H1 (cell line): ENCODE measurements around the gene BAZ2B. TPM values are rescaled to one million over a fixed set of nuclear protein-coding genes. Genes with fewer than 3 reads are reported as not detected.

Experiments used
- CTCF ChIA-PET: fragments of 300-600 bp; sonication (Branson Sonifier 250); formaldehyde crosslinking; loops from one replicate; lab custom pipeline; 2021; ENCODE audit not compliant: partially characterized antibody; lab: Charles Lee
- POLR2A ChIA-PET: fragments of 300-600 bp; sonication (Branson Sonifier 250); formaldehyde crosslinking; loops from one replicate; lab custom pipeline; 2021; ENCODE audit warnings: inconsistent platforms; ENCODE audit not compliant: partially characterized antibody; lab: Charles Lee
- DNase-seq, 2 experiments: peaks; one replicate each; pipeline versions ENCODE4 v3.0.0 to v3.0.0-alpha.2; 2010 to 2022; ENCODE audit warnings: low spot score in 2 of 2, low read depth in 1 of 2, mixed read lengths in 1 of 2
- FAIRE-seq: peaks from 2 replicates; lab custom pipeline; 2011; peaks lifted over from hg19 to GRCh38; lab: Jason Lieb, UNC
- H2AFZ ChIP-seq: 2 replicates; pipeline ENCODE4 v1.8.1; 2012; ENCODE audit warnings: low read length, inconsistent platforms
- H2AK5ac ChIP-seq: 2 replicates; pipeline ENCODE4 v1.6.1; 2013; ENCODE audit warnings: low read depth, low read length
- H2BK120ac ChIP-seq: replicated peaks from 2 replicates; pipeline ENCODE3; 2013; ENCODE audit warnings: low read depth, low read length, inconsistent platforms
- H2BK12ac ChIP-seq: 2 replicates; pipeline ENCODE4 v1.6.1; 2013; ENCODE audit warnings: low read depth, low read length
- H2BK15ac ChIP-seq: 2 replicates; pipeline ENCODE4 v1.6.1; 2013; ENCODE audit warnings: low read length
- H2BK20ac ChIP-seq: 2 replicates; pipeline ENCODE4 v1.6.1; 2013; ENCODE audit warnings: low read length
- H2BK5ac ChIP-seq: 2 replicates; pipeline ENCODE4 v1.6.1; 2013; ENCODE audit warnings: low read depth, low read length
- H3K14ac ChIP-seq: 2 replicates; pipeline ENCODE4 v1.6.1; 2013; ENCODE audit warnings: inconsistent platforms; ENCODE audit not compliant: insufficient read length
- H3K18ac ChIP-seq: 2 replicates; pipeline ENCODE4 v1.6.1; 2013; ENCODE audit warnings: low read length; ENCODE audit errors: extremely low read depth
- H3K23ac ChIP-seq: 2 replicates; pipeline ENCODE4 v1.6.1; 2013; ENCODE audit warnings: inconsistent platforms; ENCODE audit not compliant: insufficient read length
- H3K23me2 ChIP-seq: 2 replicates; pipeline ENCODE4 v1.6.1; 2013; ENCODE audit warnings: low read depth, low read length
- H3K27ac ChIP-seq: 2 replicates; pipeline ENCODE4 v1.6.1; 2011; ENCODE audit warnings: low read depth, low read length, inconsistent platforms
- H3K27me3 ChIP-seq, 4 experiments: replicated peaks in 1 of 4; 1 replicate in 1 of 4; 2 replicates in 3 of 4; pipeline versions ENCODE4 v1.6.1 to v1.8.1; 2011 to 2013; ENCODE audit warnings: low read length in 3 of 4, mild to moderate bottlenecking in 3 of 4, inconsistent platforms in 2 of 4, mixed read lengths in 2 of 4, moderate library complexity in 1 of 4; ENCODE audit not compliant: control insufficient read depth in 3 of 4, insufficient read depth in 3 of 4; ENCODE audit errors: extremely low read depth in 1 of 4
- H3K36me3 ChIP-seq, 4 experiments: 2 replicates each; pipeline versions ENCODE4 v1.6.1 to v1.8.1; 2011 to 2013; ENCODE audit warnings: mild to moderate bottlenecking in 4 of 4, low read length in 3 of 4, moderate library complexity in 2 of 4, control low read depth in 1 of 4, inconsistent platforms in 1 of 4; ENCODE audit not compliant: insufficient read depth in 4 of 4, control insufficient read depth in 2 of 4
- H3K4ac ChIP-seq: replicated peaks from 2 replicates; pipeline ENCODE3; 2013; ENCODE audit warnings: low read length, low read depth, mixed read lengths, inconsistent platforms; ENCODE audit not compliant: insufficient read length
- H3K4me1 ChIP-seq, 4 experiments: replicated peaks in 1 of 4; 1 replicate in 1 of 4; 2 replicates in 3 of 4; pipeline versions ENCODE4 v1.6.1 to v1.8.1; 2011 to 2013; ENCODE audit warnings: low read length in 3 of 4, inconsistent platforms in 2 of 4, mixed read lengths in 1 of 4; ENCODE audit not compliant: insufficient read depth in 4 of 4, control insufficient read depth in 3 of 4
- H3K4me2 ChIP-seq, 2 experiments: 2 replicates each; pipeline versions ENCODE4 v1.6.1 to v1.8.1; 2011 to 2013; ENCODE audit warnings: low read depth in 2 of 2, low read length in 2 of 2, control low read depth in 1 of 2, inconsistent platforms in 1 of 2, mild to moderate bottlenecking in 1 of 2; ENCODE audit not compliant: insufficient read depth in 1 of 2
- H3K4me3 ChIP-seq, 4 experiments: fragments of 200-600, 300-600 bp in 1 of 4; sonication (generic), shearing (Covaris generic), sonication (Bioruptor Twin) in 1 of 4; 2 replicates each; pipeline versions ENCODE4 v1.5.1 to v1.8.1; 2011 to 2016; ENCODE audit warnings: low read length in 4 of 4, low read depth in 3 of 4, control low read depth in 2 of 4, inconsistent platforms in 2 of 4, mild to moderate bottlenecking in 2 of 4, mixed read lengths in 1 of 4, moderate library complexity in 1 of 4; ENCODE audit not compliant: insufficient read depth in 2 of 4; ENCODE audit errors: extremely low read depth in 1 of 4
- H3K56ac ChIP-seq: replicated peaks from 2 replicates; pipeline ENCODE3; 2013; ENCODE audit warnings: low read depth, mild to moderate bottlenecking, mixed read lengths, low read length, inconsistent platforms; ENCODE audit not compliant: insufficient read length
- H3K79me1 ChIP-seq: 2 replicates; pipeline ENCODE4 v1.6.1; 2013; ENCODE audit warnings: low read depth, low read length, control low read depth
- H3K79me2 ChIP-seq, 2 experiments: 2 replicates each; pipeline versions ENCODE4 v1.6.1 to v1.8.1; 2012 to 2013; ENCODE audit warnings: low read length in 2 of 2, mild to moderate bottlenecking in 2 of 2, inconsistent platforms in 1 of 2; ENCODE audit not compliant: insufficient read depth in 2 of 2, control insufficient read depth in 1 of 2
- H3K9ac ChIP-seq, 4 experiments: replicated peaks in 1 of 4; 1 replicate in 1 of 4; 2 replicates in 3 of 4; pipeline versions ENCODE4 v1.6.1 to v1.8.1; 2011 to 2013; ENCODE audit warnings: low read depth in 3 of 4, low read length in 3 of 4, control low read depth in 2 of 4, mild to moderate bottlenecking in 2 of 4, moderate library complexity in 2 of 4, inconsistent platforms in 1 of 4; ENCODE audit errors: extremely low read depth in 1 of 4
- H3K9me3 ChIP-seq, 2 experiments: 2 replicates each; pipeline versions ENCODE4 v1.6.1 to v1.8.1; 2012 to 2013; ENCODE audit warnings: mild to moderate bottlenecking in 2 of 2, moderate library complexity in 2 of 2, control low read depth in 1 of 2, inconsistent platforms in 1 of 2, low read depth in 1 of 2, low read length in 1 of 2, mixed read lengths in 1 of 2; ENCODE audit not compliant: insufficient read depth in 2 of 2
- H4K20me1 ChIP-seq, 2 experiments: replicated peaks in 1 of 2; 2 replicates each; pipeline versions ENCODE3 to v1.8.1; 2011 to 2013; ENCODE audit warnings: inconsistent platforms in 2 of 2, low read length in 2 of 2, mild to moderate bottlenecking in 1 of 2; ENCODE audit not compliant: insufficient read depth in 2 of 2, control insufficient read depth in 1 of 2
- H4K5ac ChIP-seq: 2 replicates; pipeline ENCODE4 v1.6.1; 2013; ENCODE audit warnings: low read length, low read depth, mixed read lengths, inconsistent platforms; ENCODE audit not compliant: insufficient read length
- H4K8ac ChIP-seq: 2 replicates; pipeline ENCODE4 v1.8.0; 2013; ENCODE audit warnings: mild to moderate bottlenecking, moderate library complexity, low read length, inconsistent platforms; ENCODE audit not compliant: insufficient read depth; ENCODE audit errors: extremely low read depth
- H4K91ac ChIP-seq: replicated peaks from 2 replicates; pipeline ENCODE3; 2013; ENCODE audit warnings: low read length, mixed read lengths, inconsistent platforms; ENCODE audit not compliant: insufficient read length
- FOSL1 ChIP-seq: IDR thresholded peaks from 2 replicates; pipeline ENCODE4 v1.6.1; 2011; ENCODE audit warnings: mild to moderate bottlenecking, low read depth, low read length, moderate library complexity; ENCODE audit not compliant: insufficient read depth
- JUN ChIP-seq: IDR thresholded peaks from 2 replicates; pipeline ENCODE4 v1.6.1; 2011; ENCODE audit warnings: low read depth, mild to moderate bottlenecking, improper control_type of control experiment, low read length
- SAP30 ChIP-seq: fragments of 300-600 bp; sonication (generic); IDR thresholded peaks from 2 replicates; pipeline ENCODE4 v1.7.1; 2012; ENCODE audit warnings: low read length, moderate library complexity, mild to moderate bottlenecking, inconsistent platforms; ENCODE audit not compliant: insufficient read depth, insufficient replicate concordance
- WGBS, 2 experiments: shearing (Covaris generic) in 1 of 2; methylation state at CpG; one replicate each; pipeline versions ENCODE4 v1.1.6 to v1.1.7; 2013 to 2015; ENCODE audit warnings: low lambda C conversion rate in 2 of 2, mixed read lengths in 2 of 2, inconsistent platforms in 1 of 2, low coverage in 1 of 2, missing lambda C conversion rate in 1 of 2; ENCODE audit not compliant: insufficient replicate concordance in 2 of 2, insufficient coverage in 1 of 2, insufficient read length in 1 of 2; ENCODE audit errors: extremely low coverage in 1 of 2, missing lambda C conversion rate in 1 of 2; 5-methylcytosine and 5-hydroxymethylcytosine counted together
- polyA plus RNA-seq, 7 experiments: library from polyadenylated mRNA; depleted of rRNA in 3 of 7; stranded (reverse) in 5 of 7; unstranded in 2 of 7; fragments of >200 nt in 5 of 7; fragments of 200-250 nt in 2 of 7; gene quantifications; 1 replicate in 5 of 7; 2 replicates in 1 of 7; 4 replicates in 1 of 7; pipeline versions ENCODE4 v1.2.1 to v1.2.3, GENCODE V29; 2011 to 2013; ENCODE audit warnings: missing spikeins in 2 of 7, mixed read lengths in 2 of 7
- total RNA-seq: library from RNA; stranded (reverse); fragmentation: NEBNext Ultra II Directional; extraction: Animal tissue kit (Norgen Biotek cat#: 25700); gene quantifications from 2 replicates; pipeline ENCODE4 v1.2.1, GENCODE V29; 2021

The BAZ2B gene
- total and polyA plus RNA-seq, 2 of the 8 experiments (the other 6 are each of a cell fraction or from before 2014, with no cell fraction given), result 15.2 to 46.3 TPM

GRCh38 chr2:159290289-159290907, 325.9 kb downstream of the BAZ2B start:
- FAIRE-seq (no peak), DNase-seq (no peak)
- CTCF ChIA-PET, result interaction anchor here (0.6 to 1.1 kb wide), 3 partner anchors 25 to 185 kb away, joined by 3 read pairs; no protein-coding TSS in a partner anchor

More at GRCh38 chr2:159290289-159290907, 325.9 kb downstream of the BAZ2B start:
- no peak overlapping the region for H3K4ac ChIP-seq
- no peak overlapping the region for H2BK5ac ChIP-seq
- H3K23me2 ChIP-seq, result peaks cover 10% of the 10 kb centered on the region; the same call in 1 of the 2 replicates
- no peaks in the 10 kb centered on the region for H4K20me1 ChIP-seq
- POLR2A ChIA-PET, result interaction anchor here (0.6 to 0.8 kb wide), 2 partner anchors 8 to 15 kb away, joined by 3 to 4 read pairs; no protein-coding TSS in a partner anchor
- no peak overlapping the region for H2BK20ac ChIP-seq
- no peak overlapping the region for H4K5ac ChIP-seq
- H2AFZ ChIP-seq, result no peak overlapping the region
- no peaks in the 10 kb centered on the region for H3K27me3 ChIP-seq
- no peak overlapping the region for H3K23ac ChIP-seq
- 89% methylated on average over 7 of the region's 7 CpGs; no CpG with 5 or more reads in 1 of the 2 experiments for WGBS, 2 experiments
- no peak overlapping the region for H3K4me3 ChIP-seq
- H4K91ac ChIP-seq, result no peak overlapping the region
- no peak overlapping the region for H3K4me2 ChIP-seq
- H4K8ac ChIP-seq, result no peak overlapping the region
- no peak overlapping the region for H2AK5ac ChIP-seq
- H3K36me3 ChIP-seq, result no peaks in the 10 kb centered on the region
- no peak overlapping the region for H3K27ac ChIP-seq
- no peaks in the 10 kb centered on the region for H3K79me2 ChIP-seq
- H2BK120ac ChIP-seq, result no peak overlapping the region
- H3K9ac ChIP-seq, result no peak overlapping the region
- no peak overlapping the region for H3K14ac ChIP-seq
- no peak overlapping the region for H3K18ac ChIP-seq
- H2BK12ac ChIP-seq, result no peak overlapping the region
- no peak overlapping the region for H2BK15ac ChIP-seq
- no peaks in the 10 kb centered on the region for H3K9me3 ChIP-seq
- TF ChIP-seq FOSL1 (no peak), JUN (no peak), SAP30 (no peak)
- H3K4me1 ChIP-seq, result no peaks in the 10 kb centered on the region
- no peaks in the 10 kb centered on the region; the same call in 1 of the 2 replicates for H3K79me1 ChIP-seq
- H3K56ac ChIP-seq, result no peak overlapping the region
